ENCODE measurements around the gene UBE2J1. TPM values are rescaled to one million over a fixed set of nuclear protein-coding genes. Genes with fewer than 3 reads are reported as not detected.

The UBE2J1 gene
- total RNA-seq, 1 experiment from 2014 or later, result 23.3 TPM

DNA sequence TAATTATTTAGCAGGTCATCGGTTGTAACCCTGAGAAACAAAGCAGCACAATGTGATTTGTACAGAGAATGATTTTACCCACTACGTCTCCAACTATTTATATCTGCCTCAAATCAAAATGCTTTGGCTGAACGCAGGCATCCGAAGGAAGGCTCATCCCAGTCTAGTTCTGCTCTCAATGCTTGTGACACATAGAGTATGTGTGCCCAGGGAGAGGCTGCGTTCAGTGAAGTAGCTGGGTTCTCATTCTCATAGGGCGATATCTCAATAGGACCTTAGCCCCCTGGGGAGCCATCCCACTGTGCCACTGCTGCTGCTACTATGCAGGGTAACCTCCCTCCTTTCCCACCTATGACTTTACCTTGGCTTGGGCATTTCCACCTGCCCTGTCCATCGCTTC, 37.8 kb downstream of the UBE2J1 start:
- H3K79me2 ChIP-seq (ENCODE audit: insufficient read depth, low read length), result no peaks in the 10 kb centered on the region
- no peaks in the 10 kb centered on the region for H3K9me2 ChIP-seq (ENCODE audit: insufficient read depth)
- no peaks in the 10 kb centered on the region for H3K27me3 ChIP-seq (ENCODE audit: insufficient read depth, low read length)
- no peak overlapping the region for H3K9ac ChIP-seq (ENCODE audit: low read length)
- H3K9me3 ChIP-seq (ENCODE audit: control insufficient read depth in 1 of 2, insufficient read depth in 1 of 2, low read depth in 1 of 2, low read length in 2 of 2), result no peaks in the 10 kb centered on the region
- H2AFZ ChIP-seq (ENCODE audit: low read depth, low read length, poor library complexity, severe bottlenecking), result no peak overlapping the region
- no peak overlapping the region for H3K4me2 ChIP-seq (ENCODE audit: low read length)
- no peaks in the 10 kb centered on the region for H4K20me1 ChIP-seq (ENCODE audit: insufficient read depth)
- ChIA-PET RAD21 (ENCODE audit: low non-redundant PET in 1 of 2, low total read pairs in 2 of 2, uncharacterized antibody in 2 of 2, unreplicated experiment in 2 of 2) (no interaction called here), POLR2A (no interaction called here), CTCF (no interaction called here)
- H3K4me1 ChIP-seq (ENCODE audit: control insufficient read depth in 1 of 2, insufficient read depth in 2 of 2, low read length in 2 of 2), result peaks cover 5 to 22% of the 10 kb centered on the region in 2 experiments; a peak in 2 of 4 replicates
- no peak overlapping the region for H3K27ac ChIP-seq (ENCODE audit: low read depth, low read length)
- no TSS peak for BruUV-seq (replicated peaks)
- TF ChIP-seq SIN3A (IDR thresholded peaks at IDR 0.05; ENCODE audit: low read depth) (no peak), YY1 (IDR thresholded peaks at IDR 0.05; ENCODE audit: extremely low read depth, insufficient replicate concordance, low read depth, low read length) (no peak), REST (IDR thresholded peaks at IDR 0.05; ENCODE audit: low read depth) (no peak), CTCF (IDR thresholded peaks at IDR 0.05 in 2 of 3, conservative IDR thresholded peaks at IDR 0.05 in 1 of 3; ENCODE audit: borderline replicate concordance in 1 of 3, insufficient read depth in 1 of 3, low read depth in 2 of 3, low read length in 2 of 3) (no peak), SP1 (IDR thresholded peaks at IDR 0.05; ENCODE audit: low read depth) (no peak), TCF7L2 (IDR thresholded peaks at IDR 0.05; ENCODE audit: borderline replicate concordance, extremely low read depth, insufficient read depth, insufficient read length) (no peak), ZNF274 (IDR thresholded peaks at IDR 0.05; ENCODE audit: low read depth, low read length) (no peak), ZFX (IDR thresholded peaks at IDR 0.05) (no peak), EZH2phosphoT487 (IDR thresholded peaks at IDR 0.05; ENCODE audit: borderline replicate concordance) (no peak), POLR2A (IDR thresholded peaks at IDR 0.05; ENCODE audit: borderline replicate concordance, extremely low read depth, insufficient read depth, insufficient read length) (no peak), POLR2AphosphoS5 (IDR thresholded peaks at IDR 0.05; ENCODE audit: low read depth, low read length) (no peak), CEBPB (IDR thresholded peaks at IDR 0.05; ENCODE audit: low read depth) (no peak), EZH2 (IDR thresholded peaks at IDR 0.05) (no peak), EGR1 (IDR thresholded peaks at IDR 0.05; ENCODE audit: low read depth) (no peak), SRF (IDR thresholded peaks at IDR 0.05; ENCODE audit: low read depth) (no peak), ELF1 (IDR thresholded peaks at IDR 0.05; ENCODE audit: borderline replicate concordance, low read depth) (no peak), RAD21 (IDR thresholded peaks at IDR 0.05; ENCODE audit: low read depth) (no peak)
- TF ChIP-seq, protein P1, sequence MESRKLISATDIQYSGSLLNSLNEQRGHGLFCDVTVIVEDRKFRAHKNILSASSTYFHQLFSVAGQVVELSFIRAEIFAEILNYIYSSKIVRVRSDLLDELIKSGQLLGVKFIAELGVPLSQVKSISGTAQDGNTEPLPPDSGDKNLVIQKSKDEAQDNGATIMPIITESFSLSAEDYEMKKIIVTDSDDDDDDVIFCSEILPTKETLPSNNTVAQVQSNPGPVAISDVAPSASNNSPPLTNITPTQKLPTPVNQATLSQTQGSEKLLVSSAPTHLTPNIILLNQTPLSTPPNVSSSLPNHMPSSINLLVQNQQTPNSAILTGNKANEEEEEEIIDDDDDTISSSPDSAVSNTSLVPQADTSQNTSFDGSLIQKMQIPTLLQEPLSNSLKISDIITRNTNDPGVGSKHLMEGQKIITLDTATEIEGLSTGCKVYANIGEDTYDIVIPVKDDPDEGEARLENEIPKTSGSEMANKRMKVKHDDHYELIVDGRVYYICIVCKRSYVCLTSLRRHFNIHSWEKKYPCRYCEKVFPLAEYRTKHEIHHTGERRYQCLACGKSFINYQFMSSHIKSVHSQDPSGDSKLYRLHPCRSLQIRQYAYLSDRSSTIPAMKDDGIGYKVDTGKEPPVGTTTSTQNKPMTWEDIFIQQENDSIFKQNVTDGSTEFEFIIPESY (IDR thresholded peaks at IDR 0.05; ENCODE audit: extremely low read depth, insufficient replicate concordance, low read length), result no peak
- H3K36me3 ChIP-seq (ENCODE audit: control insufficient read depth in 1 of 2, insufficient read depth in 2 of 2, low read length in 2 of 2), result no peaks in the 10 kb centered on the region
- DNase-seq (ENCODE audit: low read depth, low spot score) (no peak), ATAC-seq (no peak)
- H3K4me3 ChIP-seq (replicated peaks in 1 of 2; ENCODE audit: low read depth in 1 of 2, low read length in 2 of 2), result no peak overlapping the region
- intact Hi-C loops (cut with micrococcal nuclease), result no loop called here
